Adrenal gland (tissue), 12 donors: ENCODE measurements around the gene TMEM121. TPM values are rescaled to one million over a fixed set of nuclear protein-coding genes. Genes with fewer than 3 reads are reported as not detected.
A peak's percentile ranks its signal among the peaks of the same experiment; 100 is the strongest.

Experiments used
- DNase-seq, 7 donors: peaks; one replicate each; pipeline ENCODE4 v3.0.0-alpha.2; 2019 to 2020
- H3K27ac ChIP-seq, 5 donors: fragments of 200-600 bp; sonication (generic) in 4 of 5; 1 replicate in 3 of 5; 2 replicates in 2 of 5; pipeline versions ENCODE4 v1.5.1 to v1.8.0; 2016 to 2020; ENCODE audit warnings: mild to moderate bottlenecking in 1 of 5
- H3K27me3 ChIP-seq: fragments of 200-600 bp; 2 replicates; pipeline ENCODE4 v1.8.0; 2021
- H3K36me3 ChIP-seq, 2 donors: fragments of 200-600 bp; replicated peaks in 1 of 2; 1 replicate in 1 of 2; 2 replicates in 1 of 2; pipeline versions ENCODE4 v1.5.1 to v1.8.0; 2018 to 2022
- H3K4me1 ChIP-seq, 2 donors: fragments of 200-600 bp; replicated peaks in 1 of 2; 1 replicate in 1 of 2; 2 replicates in 1 of 2; pipeline versions ENCODE4 v1.5.1 to v1.8.0; 2018 to 2021
- H3K4me3 ChIP-seq, 4 donors: fragments of 200-600 bp; sonication (generic) in 3 of 4; one replicate each; pipeline ENCODE4 v1.5.1; 2016 to 2018
- H3K9me3 ChIP-seq, 3 donors: fragments of 200-600 bp; sonication (generic) in 1 of 3; replicated peaks in 1 of 3; 1 replicate in 2 of 3; 2 replicates in 1 of 3; pipeline versions ENCODE4 v1.5.1 to v1.8.0; 2016 to 2021
- POLR2A ChIP-seq, 2 donors: fragments of 450-650 bp; IDR thresholded peaks; one replicate each; pipeline ENCODE4 v1.6.1; 2017; ENCODE audit warnings: antibody characterized with exemption in 2 of 2, mild to moderate bottlenecking in 2 of 2, moderate library complexity in 1 of 2
- WGBS, 4 donors: extraction: QIAGEN DNeasy Blood & Tissue Kit in 2 of 4; methylation state at CpG; one replicate each; pipeline versions ENCODE4 v1.1.5 to v1.1.7; 2013 to 2017; 5-methylcytosine and 5-hydroxymethylcytosine counted together
- intact Hi-C, 2 donors: fragments of 100-400 bp; cut with DNase I; formaldehyde crosslinking; loops; one replicate each; pipeline versions ENCODE4 v1.14.1 to v1.15.0; 2022 to 2023
- polyA plus RNA-seq, 3 donors: library from polyadenylated mRNA; stranded (reverse); fragments of 200-250 nt in 2 of 3; fragments of 350-450 nt in 1 of 3; fragmentation: Illumina TruSeq in 1 of 3; extraction: RNeasy Lipid Tissue Mini Kit (QIAGEN cat#74804) in 1 of 3; gene quantifications; one replicate each; pipeline ENCODE4 v1.2.3, GENCODE V29; 2013 to 2014
- total RNA-seq, 9 donors: library from RNA; depleted of rRNA in 4 of 9; stranded (reverse); fragments of >200 nt in 4 of 9; fragments of 120-200 nt in 1 of 9; fragmentation: NEBNext Ultra II Directional in 1 of 9; extraction: Animal tissue kit (Norgen Biotek cat#: 25700) in 1 of 9; gene quantifications; one replicate each; pipeline versions ENCODE4 v1.1.0 to v1.2.4, GENCODE V29; 2013 to 2023
- TF ChIP-seq, protein P1 (sequence below), 6 experiments: fragments of 450-650 bp in 4 of 6; fragments of 200-600 bp in 2 of 6; sonication (generic) in 1 of 6; IDR thresholded peaks; 1 replicate in 5 of 6; 2 replicates in 1 of 6; pipeline versions ENCODE4 v1.5.1 to v1.8.0; 2016 to 2021; ENCODE audit warnings: antibody characterized with exemption in 6 of 6, mild to moderate bottlenecking in 2 of 6, moderate library complexity in 1 of 6
- donor health status: healthy with polysubstance abuse.
- donor health status: Bipolar disorder and iron deficiency.
- donor health status: DM: yes; HTN: yes; CAD: no.
- donor health status: DM: no; HTN: no; CAD: no.
- donor health status: DM: no; HTN: no; CAD: no.
- donor health status: DM: yes; HTN: yes; CAD: no.

Gene TMEM121
- total and polyA plus RNA-seq, 12 donors, result 0.78 to 12.1 (median 1.7) TPM; not detected in 1

DNA sequence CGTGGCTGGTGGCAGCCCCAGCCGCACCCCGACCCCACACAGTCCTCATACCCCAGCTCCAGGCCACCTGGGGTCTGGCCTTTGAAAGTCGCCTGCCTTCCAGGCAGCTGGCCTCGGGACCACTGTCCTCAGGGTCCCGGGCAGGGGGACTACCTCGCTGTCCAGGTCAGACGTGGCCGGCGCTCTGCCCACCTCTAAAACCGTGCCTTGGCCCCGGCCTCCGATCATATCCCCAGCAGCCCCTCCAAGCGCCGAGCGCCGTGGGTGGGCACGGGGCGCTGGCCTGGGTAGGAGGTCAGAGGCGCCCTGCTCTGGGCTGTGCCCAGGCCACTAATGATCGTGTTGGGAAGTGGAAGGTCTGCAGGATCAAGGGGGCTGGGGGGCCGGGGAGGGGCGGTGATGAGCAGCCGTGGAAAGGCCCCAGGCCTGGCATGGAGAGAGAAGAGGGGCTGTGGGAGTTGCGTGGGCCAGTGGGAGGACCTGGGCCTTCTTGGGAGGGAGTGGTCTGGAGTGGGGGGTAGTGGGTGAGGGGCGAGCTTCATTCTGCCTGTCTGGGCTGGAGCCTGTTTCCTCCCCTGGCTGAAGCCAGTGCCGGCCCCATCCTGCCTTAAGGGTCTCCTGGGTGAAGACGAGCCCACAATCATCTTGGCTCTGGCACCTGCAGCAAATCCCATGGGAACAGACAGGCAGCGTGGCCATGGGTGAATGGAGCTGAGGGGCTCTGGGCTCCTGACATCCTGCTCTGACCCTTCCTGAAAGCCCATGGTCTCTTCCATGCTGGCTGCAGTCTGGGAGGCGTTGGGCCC is 4.9 kb downstream of the TMEM121 start:
- TF ChIP-seq POLR2A (IDR thresholded peaks at IDR 0.05), result no peak
- TF ChIP-seq, protein P1, sequence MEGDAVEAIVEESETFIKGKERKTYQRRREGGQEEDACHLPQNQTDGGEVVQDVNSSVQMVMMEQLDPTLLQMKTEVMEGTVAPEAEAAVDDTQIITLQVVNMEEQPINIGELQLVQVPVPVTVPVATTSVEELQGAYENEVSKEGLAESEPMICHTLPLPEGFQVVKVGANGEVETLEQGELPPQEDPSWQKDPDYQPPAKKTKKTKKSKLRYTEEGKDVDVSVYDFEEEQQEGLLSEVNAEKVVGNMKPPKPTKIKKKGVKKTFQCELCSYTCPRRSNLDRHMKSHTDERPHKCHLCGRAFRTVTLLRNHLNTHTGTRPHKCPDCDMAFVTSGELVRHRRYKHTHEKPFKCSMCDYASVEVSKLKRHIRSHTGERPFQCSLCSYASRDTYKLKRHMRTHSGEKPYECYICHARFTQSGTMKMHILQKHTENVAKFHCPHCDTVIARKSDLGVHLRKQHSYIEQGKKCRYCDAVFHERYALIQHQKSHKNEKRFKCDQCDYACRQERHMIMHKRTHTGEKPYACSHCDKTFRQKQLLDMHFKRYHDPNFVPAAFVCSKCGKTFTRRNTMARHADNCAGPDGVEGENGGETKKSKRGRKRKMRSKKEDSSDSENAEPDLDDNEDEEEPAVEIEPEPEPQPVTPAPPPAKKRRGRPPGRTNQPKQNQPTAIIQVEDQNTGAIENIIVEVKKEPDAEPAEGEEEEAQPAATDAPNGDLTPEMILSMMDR (IDR thresholded peaks at IDR 0.05), result no peak
- Histone ChIP-seq H3K27ac (no peak overlapping the region), H3K4me1 (peaks cover 15 to 32% of the 10 kb centered on the region in 2 donors), H3K36me3 (no peaks in the 10 kb centered on the region), H3K27me3 (peaks cover 18% of the 10 kb centered on the region), H3K9me3 (no peaks in the 10 kb centered on the region), H3K4me3 (no peak overlapping the region)
- no peak for DNase-seq
- intact Hi-C loops, result no loop called here
- WGBS, 4 donors, result 88 to 94% (median 93%) methylated on average over 9 to 30 of the region's 30 CpGs

DNA sequence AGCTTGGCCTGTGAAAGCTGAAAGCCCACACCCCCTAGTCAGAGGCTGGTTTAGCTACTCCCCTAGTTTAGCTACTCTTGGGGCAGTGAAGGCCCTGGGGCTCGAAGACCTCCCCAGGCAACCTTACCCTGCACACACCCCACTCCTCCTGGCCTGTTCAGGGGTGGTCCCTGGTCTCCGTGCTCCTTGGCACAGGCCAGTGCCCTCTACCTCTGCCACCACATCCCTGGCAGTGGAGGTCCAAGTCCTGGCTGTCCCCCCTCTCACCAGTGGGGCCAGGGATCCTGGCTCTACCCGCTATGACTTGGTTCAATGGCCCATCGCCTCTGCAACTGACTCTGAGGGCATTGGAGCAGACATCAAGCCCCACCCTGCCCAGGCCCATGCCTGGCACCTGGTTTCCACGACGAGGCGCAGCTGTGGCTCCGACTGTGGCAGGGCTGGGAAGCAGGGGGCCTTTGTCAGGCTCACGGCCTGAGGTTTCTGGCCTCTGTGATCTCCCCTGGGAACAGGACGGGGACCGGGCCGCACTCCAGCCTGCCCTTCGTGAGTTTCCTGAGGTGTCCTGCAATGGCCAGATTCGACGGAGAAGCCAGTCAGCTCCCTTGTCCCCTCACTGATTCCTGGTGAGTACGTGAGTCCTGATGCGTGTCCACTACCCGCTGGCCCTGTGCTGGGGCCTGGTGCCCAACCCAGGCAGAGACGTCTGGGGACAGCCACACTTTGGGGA is 5.7 kb downstream of the TMEM121 start:
- Histone ChIP-seq H3K4me1 (peaks cover 10 to 27% of the 10 kb centered on the region in 2 donors), H3K36me3 (no peaks in the 10 kb centered on the region), H3K27me3 (peaks cover 14% of the 10 kb centered on the region), H3K4me3 (no peak overlapping the region), H3K9me3 (no peaks in the 10 kb centered on the region), H3K27ac (no peak overlapping the region)
- 82 to 91% (median 87%) methylated on average over 4 to 19 of the region's 19 CpGs for WGBS, 4 donors
- TF ChIP-seq POLR2A (IDR thresholded peaks at IDR 0.05), result no peak
- TF ChIP-seq, protein P1 (IDR thresholded peaks at IDR 0.05), result no peak
- intact Hi-C loops, result no loop called here
- DNase-seq, result no peak

DNA sequence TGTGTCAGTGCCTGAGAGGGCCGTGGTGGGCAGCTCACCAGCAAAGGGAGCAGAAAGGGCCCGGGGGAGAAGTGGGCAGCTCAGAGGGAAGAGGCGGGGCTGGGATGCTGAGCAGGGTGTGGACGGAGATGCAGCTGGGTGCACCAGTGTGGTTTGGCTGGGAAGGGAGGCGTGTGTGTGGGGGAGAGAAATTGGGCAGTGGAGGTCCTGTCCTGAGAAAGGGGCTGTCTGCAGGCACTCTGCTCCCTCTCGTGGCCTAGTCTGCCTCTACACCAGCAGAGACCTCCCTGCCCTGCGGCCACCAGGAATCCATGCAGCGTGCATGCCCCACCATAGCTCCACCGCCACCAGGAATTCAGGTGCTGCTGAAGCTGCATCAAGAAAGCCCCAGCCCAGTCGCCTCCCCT is 6.4 kb downstream of the TMEM121 start:
- 61 to 73% (median 67%) methylated on average over 9 to 10 of the region's 10 CpGs for WGBS, 4 donors
- no peak for DNase-seq
- no peaks in the 10 kb centered on the region for H3K9me3 ChIP-seq
- H3K27ac ChIP-seq, result no peak overlapping the region
- peaks cover 7 to 21% of the 10 kb centered on the region in 2 donors for H3K4me1 ChIP-seq
- intact Hi-C loops, result no loop called here
- no peak for TF ChIP-seq POLR2A (IDR thresholded peaks at IDR 0.05)
- TF ChIP-seq, protein P1 (IDR thresholded peaks at IDR 0.05), result peak in 1 of 6 experiments; percentile 5
- H3K4me3 ChIP-seq, result no peak overlapping the region
- peaks cover 18% of the 10 kb centered on the region for H3K27me3 ChIP-seq
- no peaks in the 10 kb centered on the region for H3K36me3 ChIP-seq

DNA sequence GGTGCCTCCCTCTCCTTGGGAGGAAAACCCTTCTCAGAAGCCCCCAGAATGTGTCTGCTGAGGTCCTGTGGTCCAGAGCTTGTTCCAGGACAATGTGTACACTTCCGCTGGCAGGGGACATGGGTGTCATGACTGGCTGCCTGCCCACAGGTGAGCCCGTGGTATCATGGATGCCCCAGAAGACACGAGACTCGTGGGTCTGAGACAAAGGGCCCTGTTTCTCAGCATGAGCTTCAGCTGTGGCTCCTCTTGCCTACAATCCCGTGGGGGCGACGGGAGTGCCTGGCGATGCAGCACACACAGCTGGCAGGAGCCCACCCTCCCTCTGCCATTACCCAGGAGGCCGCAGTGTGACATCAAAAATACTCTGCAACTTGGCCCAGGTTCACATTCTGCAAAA is 7.0 kb downstream of the TMEM121 start:
- Histone ChIP-seq H3K9me3 (no peaks in the 10 kb centered on the region), H3K4me3 (no peak overlapping the region), H3K4me1 (peaks cover 7 to 16% of the 10 kb centered on the region in 2 donors), H3K27me3 (peaks cover 19% of the 10 kb centered on the region), H3K36me3 (no peaks in the 10 kb centered on the region), H3K27ac (no peak overlapping the region)
- TF ChIP-seq, protein P1 (IDR thresholded peaks at IDR 0.05), result no peak
- TF ChIP-seq POLR2A (IDR thresholded peaks at IDR 0.05), result no peak
- intact Hi-C loops, result no loop called here
- WGBS, 4 donors, result 67 to 75% (median 74%) methylated on average over 5 to 9 of the region's 9 CpGs
- DNase-seq, result no peak
